GM18502 (cell line): ENCODE data around the gene UGT3A2.
"Not testable (repeated sequence)": the region's sequence is repeated elsewhere in the genome, so short reads cannot be mapped to it uniquely, and the experiment has no call there.

Source experiments
- ATAC-seq: cut with Tn5 transposase; IDR thresholded peaks from one replicate; pipeline ENCODE4 v1.9.1; 2021; ENCODE audit warnings: mild to moderate bottlenecking; ENCODE audit not compliant: unreplicated experiment, poor library complexity

UGT3A2 gene

GRCh38 chr5:36055984-36056383, 10.7 kb downstream of the UGT3A2 start:
- ATAC-seq, result no peak

GRCh38 chr5:36054647-36055046, 12.0 kb downstream of the UGT3A2 start:
- no peak for ATAC-seq

GRCh38 chr5:36052538-36052937, 14.1 kb downstream of the UGT3A2 start:
- no peak for ATAC-seq

- no peak for ATAC-seq
These were observed 16.7 kb downstream of the UGT3A2 start for GRCh38 chr5:36049949-36050348.

- ATAC-seq, result no peak
These were observed 19.1 kb downstream of the UGT3A2 start for GRCh38 chr5:36047384-36048160.

- no peak for ATAC-seq
These were observed 20.8 kb downstream of the UGT3A2 start for GRCh38 chr5:36045895-36046294.

- no peak for ATAC-seq
These were observed 25.2 kb downstream of the UGT3A2 start for GRCh38 chr5:36041537-36041845.

GRCh38 chr5:36040651-36041536, 25.8 kb downstream of the UGT3A2 start:
- ATAC-seq, result no peak

- no peak for ATAC-seq
These were observed 31.0 kb downstream of the UGT3A2 start for GRCh38 chr5:36035696-36036095.

GRCh38 chr5:36034536-36035134, 32.0 kb downstream of the UGT3A2 start:
- ATAC-seq, result not testable (repeated sequence)

GRCh38 chr5:36033486-36033885, 33.2 kb downstream of the UGT3A2 start:
- no peak for ATAC-seq

GRCh38 chr5:36033047-36033446, 33.6 kb downstream of the UGT3A2 start:
- ATAC-seq, result no peak

- no peak for ATAC-seq
These were observed 35.5 kb downstream of the UGT3A2 start for GRCh38 chr5:36031223-36031622.

- no peak for ATAC-seq
These were observed 36.8 kb downstream of the UGT3A2 start for GRCh38 chr5:36029914-36030313.

- ATAC-seq, result no peak
These were observed 37.7 kb downstream of the UGT3A2 start for GRCh38 chr5:36028816-36029465.

GRCh38 chr5:36027711-36028110, 39.0 kb downstream of the UGT3A2 start:
- ATAC-seq, result no peak

GRCh38 chr5:36026706-36027465, 39.8 kb downstream of the UGT3A2 start:
- no peak for ATAC-seq

GRCh38 chr5:36022246-36022645, 44.4 kb downstream of the UGT3A2 start:
- ATAC-seq, result not testable (repeated sequence)

GRCh38 chr5:36019584-36019983, 47.1 kb downstream of the UGT3A2 start:
- ATAC-seq, result not testable (repeated sequence)

- no peak for ATAC-seq
These were observed 49.1 kb downstream of the UGT3A2 start for GRCh38 chr5:36017622-36018021.
